IPS-18a (cell line): ENCODE results near the gene STAG1.
"Not testable (repeated sequence)": the region's sequence is repeated elsewhere in the genome, so short reads cannot be mapped to it uniquely, and the experiment has no call there.

Experiments
- H3K27ac ChIP-seq: one replicate; pipeline ENCODE4 v1.5.1; 2013; ENCODE audit warnings: low read length
- H3K27me3 ChIP-seq: one replicate; pipeline ENCODE4 v1.6.1; 2013; ENCODE audit warnings: mild to moderate bottlenecking, low read length; ENCODE audit not compliant: control insufficient read depth, insufficient read depth
- H3K36me3 ChIP-seq: one replicate; pipeline ENCODE4 v1.6.1; 2013; ENCODE audit warnings: low read depth, low read length; ENCODE audit not compliant: control insufficient read depth
- H3K4me1 ChIP-seq: one replicate; pipeline ENCODE4 v1.6.1; 2013; ENCODE audit warnings: low read depth, low read length; ENCODE audit not compliant: control insufficient read depth
- H3K4me3 ChIP-seq: one replicate; pipeline ENCODE4 v1.5.1; 2013; ENCODE audit warnings: low read length
- H3K9ac ChIP-seq: one replicate; pipeline ENCODE4 v1.6.1; 2013; ENCODE audit warnings: mild to moderate bottlenecking, low read length, moderate library complexity
- H3K9me3 ChIP-seq: one replicate; pipeline ENCODE4 v1.6.1; 2013; ENCODE audit warnings: low read depth, low read length; ENCODE audit not compliant: control insufficient read depth

Gene STAG1

GRCh38 chr3:136343446-136343845, 408.7 kb downstream of the STAG1 start:
- Histone ChIP-seq H3K36me3 (peaks cover 17% of the 10 kb centered on the region), H3K4me1 (peaks cover 5% of the 10 kb centered on the region), H3K9ac (no peak overlapping the region), H3K9me3 (no peaks in the 10 kb centered on the region), H3K4me3 (no peak overlapping the region), H3K27me3 (no peaks in the 10 kb centered on the region), H3K27ac (no peak overlapping the region)

- H3K4me3 ChIP-seq = no peak overlapping the region
- no peaks in the 10 kb centered on the region for H3K4me1 ChIP-seq
- no peak overlapping the region for H3K27ac ChIP-seq
- H3K9ac ChIP-seq = no peak overlapping the region
- H3K36me3 ChIP-seq = peaks cover 36% of the 10 kb centered on the region
- no peaks in the 10 kb centered on the region for H3K9me3 ChIP-seq
- no peaks in the 10 kb centered on the region for H3K27me3 ChIP-seq
Observed at GRCh38 chr3:136336329-136337100, 415.7 kb downstream of the STAG1 start.

GRCh38 chr3:136334726-136335125, 417.5 kb downstream of the STAG1 start:
- not testable (repeated sequence) for H3K9ac ChIP-seq, H3K9me3 ChIP-seq, H3K4me1 ChIP-seq, H3K27me3 ChIP-seq, H3K27ac ChIP-seq, H3K4me3 ChIP-seq
- H3K36me3 ChIP-seq = peaks cover 31% of the 10 kb centered on the region

GRCh38 chr3:136334209-136334608, 418.0 kb downstream of the STAG1 start:
- Histone ChIP-seq H3K4me1 (no peaks in the 10 kb centered on the region), H3K27me3 (no peaks in the 10 kb centered on the region), H3K27ac (no peak overlapping the region), H3K4me3 (no peak overlapping the region), H3K9ac (no peak overlapping the region), H3K9me3 (no peaks in the 10 kb centered on the region), H3K36me3 (peaks cover 30% of the 10 kb centered on the region)

GRCh38 chr3:136332776-136333175, 419.4 kb downstream of the STAG1 start:
- Histone ChIP-seq H3K27ac (no peak overlapping the region), H3K27me3 (no peaks in the 10 kb centered on the region), H3K9me3 (no peaks in the 10 kb centered on the region), H3K36me3 (peaks cover 28% of the 10 kb centered on the region), H3K9ac (no peak overlapping the region), H3K4me1 (no peaks in the 10 kb centered on the region), H3K4me3 (no peak overlapping the region)

GRCh38 chr3:136332302-136332701, 419.9 kb downstream of the STAG1 start:
- Histone ChIP-seq H3K27ac (no peak overlapping the region), H3K9ac (no peak overlapping the region), H3K36me3 (peaks cover 26% of the 10 kb centered on the region), H3K4me1 (no peaks in the 10 kb centered on the region), H3K27me3 (no peaks in the 10 kb centered on the region), H3K9me3 (no peaks in the 10 kb centered on the region), H3K4me3 (no peak overlapping the region)

- no peak overlapping the region for H3K27ac ChIP-seq
- H3K9ac ChIP-seq = no peak overlapping the region
- H3K36me3 ChIP-seq = peaks cover 29% of the 10 kb centered on the region
- H3K27me3 ChIP-seq = no peaks in the 10 kb centered on the region
- H3K9me3 ChIP-seq = no peaks in the 10 kb centered on the region
- H3K4me3 ChIP-seq = no peak overlapping the region
- H3K4me1 ChIP-seq = no peaks in the 10 kb centered on the region
Observed at GRCh38 chr3:136330900-136331299, 421.3 kb downstream of the STAG1 start.

GRCh38 chr3:136329593-136329992, 422.6 kb downstream of the STAG1 start:
- Histone ChIP-seq H3K36me3 (peaks cover 29% of the 10 kb centered on the region), H3K4me3 (no peak overlapping the region), H3K9ac (no peak overlapping the region), H3K9me3 (no peaks in the 10 kb centered on the region), H3K27me3 (no peaks in the 10 kb centered on the region), H3K4me1 (no peaks in the 10 kb centered on the region), H3K27ac (no peak overlapping the region)

- Histone ChIP-seq H3K36me3 (peaks cover 22% of the 10 kb centered on the region), H3K27ac (no peak overlapping the region), H3K9ac (no peak overlapping the region), H3K4me3 (no peak overlapping the region), H3K27me3 (no peaks in the 10 kb centered on the region), H3K9me3 (no peaks in the 10 kb centered on the region), H3K4me1 (no peaks in the 10 kb centered on the region)
Observed at GRCh38 chr3:136327671-136328070, 424.5 kb downstream of the STAG1 start.

- Histone ChIP-seq H3K27ac (no peak overlapping the region), H3K36me3 (peaks cover 22% of the 10 kb centered on the region), H3K4me3 (no peak overlapping the region), H3K9me3 (no peaks in the 10 kb centered on the region), H3K9ac (no peak overlapping the region), H3K27me3 (no peaks in the 10 kb centered on the region), H3K4me1 (no peaks in the 10 kb centered on the region)
Observed at GRCh38 chr3:136326316-136326715, 425.9 kb downstream of the STAG1 start.

- Histone ChIP-seq H3K27me3 (no peaks in the 10 kb centered on the region), H3K36me3 (peaks cover 3% of the 10 kb centered on the region), H3K4me3 (no peak overlapping the region), H3K9ac (no peak overlapping the region), H3K27ac (no peak overlapping the region), H3K9me3 (no peaks in the 10 kb centered on the region), H3K4me1 (no peaks in the 10 kb centered on the region)
Observed at GRCh38 chr3:136311968-136312367, 440.2 kb downstream of the STAG1 start.

GRCh38 chr3:136311261-136311660, 440.9 kb downstream of the STAG1 start:
- H3K4me3 ChIP-seq = no peak overlapping the region
- H3K27ac ChIP-seq = no peak overlapping the region
- no peak overlapping the region for H3K9ac ChIP-seq
- no peaks in the 10 kb centered on the region for H3K27me3 ChIP-seq
- peaks cover 3% of the 10 kb centered on the region for H3K36me3 ChIP-seq
- H3K4me1 ChIP-seq = no peaks in the 10 kb centered on the region
- H3K9me3 ChIP-seq = no peaks in the 10 kb centered on the region
